Measurements from ENCODE around the gene ASGR1.

GRCh38 chr17:7133424-7133823, 45.7 kb downstream of the ASGR1 start:
- peak in 1 of 4 experiments; percentile 4 for TF ChIP-seq CTCF (IDR thresholded peaks at IDR 0.05)
- no peak for TF ChIP-seq POLR2A (IDR thresholded peaks at IDR 0.05)

Measured in uterus (tissue), 2 donors.